CD14-positive monocyte (primary cell): ENCODE results near the gene ZNF579. TPM values are rescaled to one million over a fixed set of nuclear protein-coding genes. Genes with fewer than 3 reads are reported as not detected.

Experiments
- DNase-seq, 3 donors: peaks; one replicate each; pipeline ENCODE4 v3.0.0-alpha.2; 2011 to 2022
- H2AFZ ChIP-seq: 2 replicates; pipeline ENCODE4 v1.6.0; 2012; ENCODE audit warnings: mild to moderate bottlenecking, low read depth, low read length, inconsistent platforms; ENCODE audit not compliant: insufficient read depth, poor library complexity, severe bottlenecking
- H3K27ac ChIP-seq, 2 donors: 1 replicate in 1 of 2; 2 replicates in 1 of 2; pipeline ENCODE4 v1.5.1; 2012 to 2013; ENCODE audit warnings: low read length in 2 of 2, control low read depth in 1 of 2, inconsistent platforms in 1 of 2, low read depth in 1 of 2, mild to moderate bottlenecking in 1 of 2
- H3K27me3 ChIP-seq, 2 donors: one replicate each; pipeline versions ENCODE4 v1.6.0 to v1.6.1; 2011 to 2013; ENCODE audit warnings: low read length in 2 of 2; ENCODE audit not compliant: control insufficient read depth in 2 of 2, insufficient read depth in 2 of 2
- H3K36me3 ChIP-seq, 2 donors: replicated peaks in 1 of 2; 1 replicate in 1 of 2; 2 replicates in 1 of 2; pipeline versions ENCODE4 v1.5.1 to v1.6.1; 2012 to 2013; ENCODE audit warnings: low read length in 2 of 2, control low read depth in 1 of 2, inconsistent platforms in 1 of 2, mild to moderate bottlenecking in 1 of 2; ENCODE audit not compliant: insufficient read depth in 2 of 2, control insufficient read depth in 1 of 2
- H3K4me1 ChIP-seq, 2 donors: 1 replicate in 1 of 2; 2 replicates in 1 of 2; pipeline versions ENCODE4 v1.5.1 to v1.6.1; 2012 to 2013; ENCODE audit warnings: low read length in 2 of 2, control low read depth in 1 of 2, inconsistent platforms in 1 of 2, mild to moderate bottlenecking in 1 of 2, moderate library complexity in 1 of 2; ENCODE audit not compliant: insufficient read depth in 2 of 2, control insufficient read depth in 1 of 2
- H3K4me2 ChIP-seq: replicated peaks from 2 replicates; pipeline ENCODE3; 2012; ENCODE audit warnings: low read length, moderate library complexity, mild to moderate bottlenecking; ENCODE audit not compliant: poor library complexity, severe bottlenecking; ENCODE audit errors: extremely low read depth
- H3K4me3 ChIP-seq, 3 experiments: fragments of 200-600 bp in 1 of 3; sonication (generic) in 1 of 3; replicated peaks in 1 of 3; 1 replicate in 2 of 3; 2 replicates in 1 of 3; pipeline ENCODE4 v1.5.1; 2011 to 2013; ENCODE audit warnings: low read length in 3 of 3, mild to moderate bottlenecking in 3 of 3, control low read depth in 2 of 3, low read depth in 2 of 3, inconsistent platforms in 1 of 3, moderate library complexity in 1 of 3
- H3K79me2 ChIP-seq: 2 replicates; pipeline ENCODE4 v1.6.0; 2012; ENCODE audit warnings: mild to moderate bottlenecking, control low read depth, inconsistent platforms, low read length, moderate library complexity; ENCODE audit not compliant: insufficient read depth
- H3K9ac ChIP-seq: 2 replicates; pipeline ENCODE4 v1.6.0; 2017; ENCODE audit warnings: low read length, mild to moderate bottlenecking; ENCODE audit not compliant: insufficient read depth, poor library complexity, severe bottlenecking
- H3K9me3 ChIP-seq, 2 donors: replicated peaks in 1 of 2; 1 replicate in 1 of 2; 2 replicates in 1 of 2; pipeline versions ENCODE4 v1.5.1 to v1.6.1; 2012 to 2013; ENCODE audit warnings: low read length in 2 of 2, control low read depth in 1 of 2; ENCODE audit not compliant: control insufficient read depth in 1 of 2, insufficient read depth in 1 of 2
- H4K20me1 ChIP-seq: 2 replicates; pipeline ENCODE4 v1.6.0; 2012; ENCODE audit warnings: mild to moderate bottlenecking, low read length, control low read depth, moderate library complexity; ENCODE audit not compliant: insufficient read depth
- H3K27ac Mint-ChIP-seq, 7 donors: one replicate each; pipeline ENCODE4 v1.8.0; 2020; ENCODE audit warnings: mild to moderate bottlenecking in 7 of 7, mixed read lengths in 7 of 7, moderate library complexity in 6 of 7, inconsistent platforms in 2 of 7
- H3K27me3 Mint-ChIP-seq, 3 donors: one replicate each; pipeline ENCODE4 v1.8.0; 2021 to 2022; ENCODE audit warnings: low read depth in 3 of 3, mild to moderate bottlenecking in 3 of 3, mixed read lengths in 3 of 3, moderate library complexity in 3 of 3, inconsistent platforms in 1 of 3
- H3K36me3 Mint-ChIP-seq, 2 donors: one replicate each; pipeline ENCODE4 v1.8.0; 2020; ENCODE audit warnings: mixed read lengths in 2 of 2, inconsistent platforms in 1 of 2, mild to moderate bottlenecking in 1 of 2
- H3K4me1 Mint-ChIP-seq: one replicate; pipeline ENCODE4 v1.8.0; 2020; ENCODE audit warnings: mild to moderate bottlenecking, mixed read lengths
- H3K4me3 Mint-ChIP-seq, 2 donors: one replicate each; pipeline ENCODE4 v1.8.0; 2020; ENCODE audit warnings: mild to moderate bottlenecking in 2 of 2, mixed read lengths in 2 of 2, moderate library complexity in 1 of 2
- H3K9me3 Mint-ChIP-seq, 7 donors: one replicate each; pipeline ENCODE4 v1.8.0; 2020 to 2022; ENCODE audit warnings: mixed read lengths in 7 of 7, mild to moderate bottlenecking in 6 of 7, moderate library complexity in 6 of 7, inconsistent platforms in 2 of 7
- CTCF ChIP-seq: fragments of 200-600 bp; IDR thresholded peaks from one replicate; pipeline ENCODE4 v1.8.0; 2022; ENCODE audit warnings: antibody characterized with exemption, mild to moderate bottlenecking
- WGBS: methylation state at CpG from one replicate; pipeline ENCODE4 v1.1.5; 2013; ENCODE audit warnings: missing lambda C conversion rate; ENCODE audit not compliant: insufficient coverage; 5-methylcytosine and 5-hydroxymethylcytosine counted together
- intact Hi-C, 2 donors: fragments of 100-400 bp; cut with micrococcal nuclease; formaldehyde crosslinking; loops; one replicate each; pipeline versions ENCODE4 v1.15.0 to v1.15.1; 2023
- polyA plus RNA-seq, 3 donors: library from polyadenylated mRNA; depleted of rRNA in 1 of 3; unstranded in 2 of 3; stranded (reverse) in 1 of 3; fragments of 300-500 nt in 2 of 3; fragments of >200 nt in 1 of 3; fragmentation: Illumina TruSeq in 2 of 3; gene quantifications; 1 replicate in 2 of 3; 2 replicates in 1 of 3; pipeline ENCODE4 v1.2.3, GENCODE V29; 2012 to 2021

The ZNF579 gene
- polyA plus RNA-seq, 3 donors = 0.05 to 1.8 TPM; not detected in 1

GRCh38 chr19:55550321-55550650 lies 30.4 kb downstream of the ZNF579 start:
- no peaks in the 10 kb centered on the region for H3K36me3 Mint-ChIP-seq

DNA sequence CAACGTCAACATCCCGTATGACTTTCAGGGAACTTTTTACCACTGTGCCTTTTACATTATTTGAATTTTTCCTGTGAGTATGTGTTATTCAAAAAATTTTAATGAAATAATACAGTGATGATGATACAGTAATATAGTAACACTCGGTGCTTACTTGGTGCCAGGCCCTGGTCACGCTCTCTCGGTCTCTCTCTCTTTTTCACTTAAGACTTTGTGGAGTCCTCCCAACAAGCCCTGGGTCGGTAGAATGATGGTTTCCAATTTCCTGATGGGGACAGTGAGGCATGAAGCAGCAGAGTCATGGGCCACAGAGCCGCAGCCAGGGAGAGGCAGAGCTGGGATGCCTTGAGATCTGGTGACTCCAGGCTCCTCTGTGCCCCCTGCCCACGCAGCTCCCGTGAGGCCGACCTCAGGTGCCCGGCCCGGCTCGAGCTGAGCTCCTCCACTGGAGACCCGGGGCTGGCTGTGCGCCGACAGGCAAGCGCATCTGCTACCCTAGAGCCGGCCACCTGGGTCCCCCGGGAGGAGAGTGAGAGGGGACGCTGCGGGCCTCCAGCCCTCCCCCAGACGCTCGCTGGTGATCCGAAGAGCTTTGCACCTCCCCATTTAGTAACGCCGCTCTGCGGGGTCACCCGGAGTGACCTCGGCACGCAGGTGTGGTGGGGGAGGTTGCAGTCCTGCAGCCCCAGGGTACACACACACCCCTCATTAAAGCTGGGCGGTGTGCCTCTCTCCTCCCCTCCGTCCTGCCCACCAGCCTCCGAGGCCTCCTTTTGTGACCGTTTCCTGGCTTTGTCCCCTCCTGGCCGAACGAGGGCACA lies 30.9 kb downstream of the ZNF579 start:
- no peaks in the 10 kb centered on the region for H3K79me2 ChIP-seq
- 91% methylated on average over 17 of the region's 36 CpGs for WGBS
- no peak overlapping the region for H3K9ac ChIP-seq
- H3K4me3 ChIP-seq = no peak overlapping the region
- no peak overlapping the region for H3K4me3 Mint-ChIP-seq
- no peaks in the 10 kb centered on the region for H3K9me3 ChIP-seq
- H2AFZ ChIP-seq = no peak overlapping the region
- H4K20me1 ChIP-seq = no peaks in the 10 kb centered on the region
- H3K4me2 ChIP-seq = no peak overlapping the region
- H3K27ac Mint-ChIP-seq = no peak overlapping the region
- H3K27me3 ChIP-seq = no peaks in the 10 kb centered on the region
- intact Hi-C loops = no loop called here
- no peak for DNase-seq
- peaks cover 7% of the 10 kb centered on the region for H3K4me1 Mint-ChIP-seq
- H3K36me3 ChIP-seq = no peaks in the 10 kb centered on the region
- peaks cover 0 to 7% of the 10 kb centered on the region in 2 donors for H3K4me1 ChIP-seq
- peaks cover 0 to 3% (median 0%) of the 10 kb centered on the region in 7 donors for H3K9me3 Mint-ChIP-seq
- peaks cover 16 to 27% (median 25%) of the 10 kb centered on the region in 3 donors for H3K27me3 Mint-ChIP-seq
- no peaks in the 10 kb centered on the region for H3K36me3 Mint-ChIP-seq
- no peak for TF ChIP-seq CTCF
- no peak overlapping the region for H3K27ac ChIP-seq

More at GRCh38 chr19:55550321-55550650, 30.4 kb downstream of the ZNF579 start:
- no peak for TF ChIP-seq CTCF
- WGBS = no CpG with 5 or more reads among the region's 7 CpGs
- Mint-ChIP-seq H3K27ac (no peak overlapping the region), H3K4me1 (peaks cover 5% of the 10 kb centered on the region), H3K4me3 (no peak overlapping the region), H3K27me3 (peaks cover 15 to 27% (median 24%) of the 10 kb centered on the region in 3 donors), H3K9me3 (peaks cover 0 to 3% (median 0%) of the 10 kb centered on the region in 7 donors)
- no peaks in the 10 kb centered on the region for H4K20me1 ChIP-seq
- no peaks in the 10 kb centered on the region for H3K9me3 ChIP-seq
- H3K4me1 ChIP-seq = peaks cover 0 to 7% of the 10 kb centered on the region in 2 donors
- no peak overlapping the region for H3K27ac ChIP-seq
- H3K9ac ChIP-seq = no peak overlapping the region
- H3K79me2 ChIP-seq = no peaks in the 10 kb centered on the region
- H3K4me3 ChIP-seq = no peak overlapping the region
- DNase-seq = no peak
- H3K4me2 ChIP-seq = no peak overlapping the region
- no peak overlapping the region for H2AFZ ChIP-seq
- intact Hi-C loops = no loop called here
- no peaks in the 10 kb centered on the region for H3K27me3 ChIP-seq
- no peaks in the 10 kb centered on the region for H3K36me3 ChIP-seq
